GM19467 (cell line): ENCODE results near the gene RSPH10B2.
"Not testable (repeated sequence)": the region's sequence is repeated elsewhere in the genome, so short reads cannot be mapped to it uniquely, and the experiment has no call there.

Experiments used
- ATAC-seq: cut with Tn5 transposase; IDR thresholded peaks from one replicate; pipeline ENCODE4 v1.9.1; 2021; ENCODE audit warnings: mild to moderate bottlenecking, moderate library complexity; ENCODE audit not compliant: unreplicated experiment

RSPH10B2 gene

GRCh38 chr7:6753964-6754363 lies at the start of gene RSPH10B2:
RSPH10B2 (plus strand) TSS chr7:6754103; CDS start chr7:6757678, 3,575 bp downstream.
- ATAC-seq = not testable (repeated sequence)

- peak; percentile 27 for ATAC-seq
Measured at GRCh38 chr7:6705959-6706665, 47.8 kb upstream of the RSPH10B2 start.

- peak; percentile 88 for ATAC-seq
Measured at GRCh38 chr7:6706666-6707407, 47.1 kb upstream of the RSPH10B2 start, which contains the start of gene ZNF12. ZNF12 (minus strand) TSS chr7:6706947; CDS start chr7:6705173, 1,774 bp downstream.

- no peak for ATAC-seq
Measured at GRCh38 chr7:6708304-6708703, 45.6 kb upstream of the RSPH10B2 start.

DNA sequence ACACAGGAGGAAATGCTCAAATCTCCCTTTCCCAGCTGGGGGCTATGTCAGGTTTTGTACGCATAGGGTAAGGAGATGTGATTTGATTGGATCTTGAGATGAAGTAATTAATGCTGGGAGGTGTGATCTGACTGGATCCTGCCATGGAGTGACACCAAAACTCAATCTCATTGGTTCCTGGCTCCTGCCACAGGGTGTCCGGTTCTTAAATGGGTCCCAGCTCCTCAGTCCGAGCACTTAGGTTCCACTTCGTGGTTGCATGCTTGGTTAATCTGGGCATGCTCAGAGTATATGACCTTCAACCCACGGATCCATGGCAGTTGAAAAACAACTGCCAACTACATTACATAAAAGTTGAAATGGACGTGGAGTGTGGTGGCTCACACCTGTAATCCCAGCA lies 44.1 kb upstream of the RSPH10B2 start:
- no peak for ATAC-seq

GRCh38 chr7:6714360-6714759 lies 39.5 kb upstream of the RSPH10B2 start:
- no peak for ATAC-seq

DNA sequence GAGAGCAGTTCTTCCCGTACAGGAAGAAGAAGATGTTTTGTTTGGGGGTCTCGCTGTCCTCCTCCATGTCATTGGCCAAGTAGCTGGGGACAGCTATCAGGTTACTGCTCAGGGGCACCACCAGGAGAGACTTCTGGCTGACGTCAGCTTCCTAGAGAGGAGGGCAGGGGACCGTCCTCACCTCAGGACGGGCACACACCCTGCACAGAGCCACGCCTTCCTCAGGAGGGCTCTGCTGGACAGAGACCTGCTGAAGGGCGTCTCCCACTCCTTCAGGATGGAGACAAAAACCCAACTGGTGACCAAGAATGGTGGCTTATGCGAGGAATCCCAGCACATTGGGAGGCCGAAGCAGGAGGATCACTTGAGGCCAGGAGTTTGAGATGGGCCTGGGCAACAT lies 38.0 kb upstream of the RSPH10B2 start:
- ATAC-seq = not testable (repeated sequence)

DNA sequence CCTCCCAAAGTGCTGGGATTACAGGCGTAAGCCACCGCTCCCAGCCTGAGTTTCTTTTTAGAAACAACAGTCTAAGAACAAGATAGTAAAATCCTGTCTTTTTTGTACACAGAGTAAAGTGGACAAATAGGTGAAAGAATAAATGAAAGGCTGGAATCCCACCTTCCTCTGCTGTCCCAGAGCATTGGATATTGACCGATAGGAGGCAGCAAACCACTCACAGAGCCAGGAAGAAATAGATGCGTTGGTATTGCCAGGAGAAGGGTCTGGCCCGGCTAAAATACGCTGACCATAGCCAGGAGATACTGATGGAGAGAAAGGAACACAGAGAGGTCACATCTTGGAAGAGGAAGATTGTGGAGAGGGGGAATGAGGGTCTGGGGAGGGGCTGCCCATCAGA lies 35.8 kb upstream of the RSPH10B2 start:
- ATAC-seq = no peak

DNA sequence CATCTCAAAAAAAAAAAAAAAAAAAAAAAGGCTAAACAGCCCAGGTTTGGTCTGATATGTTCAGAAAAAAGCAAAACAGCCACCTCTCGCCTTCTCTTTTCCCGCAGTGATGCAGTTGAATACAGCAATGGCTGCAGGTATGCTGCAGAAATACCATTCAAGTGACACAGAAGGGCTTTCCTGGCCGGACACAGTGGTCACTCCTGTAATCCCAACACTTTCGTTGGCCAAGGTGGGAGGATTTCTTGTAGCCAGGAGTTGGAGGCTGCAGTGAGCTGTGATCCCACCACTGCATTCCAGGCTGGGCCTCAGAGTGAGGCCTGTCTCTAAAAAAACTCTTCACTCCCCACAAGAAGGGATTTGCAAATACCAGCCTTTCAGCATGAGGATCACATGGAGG lies 29.6 kb upstream of the RSPH10B2 start:
- not testable (repeated sequence) for ATAC-seq

DNA sequence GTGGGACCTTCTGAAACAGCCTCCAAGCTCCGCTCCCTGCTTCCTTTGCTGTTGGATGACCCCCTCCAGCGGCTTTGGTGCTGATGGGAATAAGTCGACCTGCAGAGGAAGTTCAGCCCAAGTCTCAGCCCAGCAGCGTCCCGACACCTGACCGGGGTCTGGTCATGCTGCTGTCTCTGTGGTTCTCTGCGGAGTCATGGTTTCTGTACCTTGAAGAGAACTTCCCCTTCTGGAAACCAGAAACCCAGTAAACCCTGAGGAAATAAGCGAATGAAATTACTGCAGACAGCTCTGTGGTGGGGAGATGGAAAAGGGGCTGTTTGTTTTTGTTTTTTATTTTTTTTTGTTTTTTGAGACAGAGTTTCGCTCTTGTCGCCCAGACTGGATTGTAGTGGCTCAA lies 28.9 kb upstream of the RSPH10B2 start:
- ATAC-seq = peak; percentile 68

GRCh38 chr7:6726341-6726740 lies 27.6 kb upstream of the RSPH10B2 start:
- not testable (repeated sequence) for ATAC-seq

DNA sequence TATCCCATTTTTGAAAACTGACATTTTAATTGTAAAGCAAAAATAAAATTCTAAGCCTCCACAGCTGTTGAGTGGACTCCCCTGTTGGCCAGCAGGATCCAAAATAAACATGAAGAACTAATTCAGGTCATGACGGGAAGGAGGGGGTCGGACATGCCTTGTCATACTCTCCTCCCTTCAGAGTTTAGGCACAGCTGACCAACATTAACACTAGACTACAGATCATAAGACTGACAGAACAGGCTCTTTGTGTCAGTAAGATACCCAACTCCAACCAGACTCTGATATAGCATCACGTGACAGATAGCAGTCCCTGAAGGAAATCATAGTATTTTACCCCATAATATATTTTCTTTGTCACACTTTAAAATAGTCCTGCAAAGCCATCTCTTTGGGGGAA lies 26.2 kb upstream of the RSPH10B2 start:
- ATAC-seq = no peak

GRCh38 chr7:6728893-6729491 lies 24.9 kb upstream of the RSPH10B2 start:
- not testable (repeated sequence) for ATAC-seq

GRCh38 chr7:6729492-6730342 lies 24.2 kb upstream of the RSPH10B2 start:
- ATAC-seq = peak; percentile 85

DNA sequence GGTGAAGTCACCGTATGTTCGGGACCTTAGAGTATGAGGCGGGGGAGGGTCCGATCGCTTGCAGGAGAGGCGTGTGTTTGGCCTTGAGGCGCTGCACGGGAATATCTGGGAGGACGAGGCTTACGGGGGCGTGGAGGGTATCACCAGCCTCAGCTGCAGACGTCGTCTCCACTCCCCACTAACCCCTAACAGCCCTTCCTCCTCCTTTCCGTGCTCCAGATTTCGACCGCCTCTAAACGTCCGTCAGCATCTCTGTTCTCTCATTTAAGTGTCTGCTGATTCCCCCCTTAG lies 23.6 kb upstream of the RSPH10B2 start:
- ATAC-seq = no peak

GRCh38 chr7:6738415-6738814 lies 15.5 kb upstream of the RSPH10B2 start:
- ATAC-seq = not testable (repeated sequence)

GRCh38 chr7:6744410-6745100 lies 9.3 kb upstream of the RSPH10B2 start:
- not testable (repeated sequence) for ATAC-seq

GRCh38 chr7:6749335-6749734 lies 4.6 kb upstream of the RSPH10B2 start:
- not testable (repeated sequence) for ATAC-seq

GRCh38 chr7:6750173-6750572 lies 3.7 kb upstream of the RSPH10B2 start:
- ATAC-seq = not testable (repeated sequence)

DNA sequence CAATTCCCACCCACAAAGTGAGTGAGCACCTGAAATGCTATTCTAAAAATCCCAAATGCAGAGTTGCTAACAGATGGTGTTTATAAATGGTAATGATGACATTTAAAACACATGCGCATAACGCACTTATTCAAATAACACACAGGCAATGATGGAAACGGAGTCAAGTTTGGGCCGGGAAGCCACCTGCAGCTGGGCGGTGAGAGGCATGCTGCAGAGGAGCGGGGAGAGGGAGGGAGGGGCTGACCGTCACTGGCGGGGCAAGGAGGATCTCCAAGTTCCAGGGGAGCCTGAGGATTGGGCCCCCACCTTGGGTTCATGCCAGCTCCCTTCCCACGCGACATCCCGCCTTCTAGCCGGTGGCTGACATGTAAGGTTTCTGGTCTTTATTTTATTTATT lies 7.3 kb downstream of the RSPH10B2 start:
- not testable (repeated sequence) for ATAC-seq
